NCI-H446 treated with DMSO at 0.1 percent for 48 hours (cell line): ENCODE results near the gene GNAZ.

Source experiments
- DNase-seq: peaks from one replicate; lab custom pipeline; 2025; lab: John Stamatoyannopoulos, UW

GNAZ gene

DNA sequence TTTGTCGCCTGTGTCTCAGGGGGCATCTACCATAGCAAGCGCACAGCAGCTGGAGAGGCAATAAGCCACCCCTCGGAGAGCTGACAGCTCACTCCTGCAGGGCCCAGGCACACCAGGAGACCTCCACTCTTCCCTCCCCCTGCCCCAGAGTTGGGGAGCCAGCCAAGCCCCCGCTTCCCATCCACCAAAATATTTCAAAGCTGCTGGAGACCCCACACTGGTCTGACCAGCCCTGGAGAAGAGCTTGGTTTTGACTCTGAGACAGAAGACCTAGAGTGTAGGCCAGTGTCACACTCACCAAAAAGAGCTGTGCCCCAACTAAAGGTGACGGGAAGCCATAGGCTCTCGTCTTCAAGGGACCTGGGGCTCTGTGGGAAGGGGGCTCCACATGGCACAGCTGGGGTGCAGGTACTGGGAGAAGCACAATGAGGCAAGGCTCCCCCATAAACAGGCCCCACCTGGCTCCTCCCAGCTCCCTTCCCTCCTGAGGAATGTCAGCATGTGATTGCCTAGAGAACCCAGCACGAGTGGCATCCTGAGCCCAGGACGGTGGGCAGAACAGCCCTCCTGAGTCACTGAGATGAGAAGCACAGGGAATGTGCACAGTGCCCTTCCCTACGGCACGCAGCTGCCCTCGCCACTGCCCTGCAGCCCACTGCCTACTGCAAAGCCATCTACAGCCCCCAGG, 5.8 kb upstream of the GNAZ start:
- DNase-seq, result no peak

DNA sequence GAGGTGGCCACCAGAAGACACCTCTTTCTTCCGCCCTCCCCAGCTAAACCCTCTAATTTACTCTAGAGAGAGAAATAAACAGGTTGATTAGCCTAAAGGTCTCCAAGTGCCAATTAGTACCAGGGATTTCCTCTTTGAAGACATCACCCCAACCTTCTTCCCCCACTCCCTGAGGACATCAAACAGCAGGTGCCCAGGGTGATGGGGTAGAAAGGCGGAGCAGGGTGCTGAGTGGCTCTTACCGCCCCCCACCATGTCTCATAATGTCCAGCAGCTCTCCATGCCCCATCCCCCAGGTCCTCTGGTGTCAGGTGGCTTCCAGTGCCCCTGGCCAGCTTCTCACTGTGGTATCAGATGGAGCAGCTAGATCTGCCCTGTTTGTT, 5.3 kb upstream of the GNAZ start:
- DNase-seq, result no peak

DNA sequence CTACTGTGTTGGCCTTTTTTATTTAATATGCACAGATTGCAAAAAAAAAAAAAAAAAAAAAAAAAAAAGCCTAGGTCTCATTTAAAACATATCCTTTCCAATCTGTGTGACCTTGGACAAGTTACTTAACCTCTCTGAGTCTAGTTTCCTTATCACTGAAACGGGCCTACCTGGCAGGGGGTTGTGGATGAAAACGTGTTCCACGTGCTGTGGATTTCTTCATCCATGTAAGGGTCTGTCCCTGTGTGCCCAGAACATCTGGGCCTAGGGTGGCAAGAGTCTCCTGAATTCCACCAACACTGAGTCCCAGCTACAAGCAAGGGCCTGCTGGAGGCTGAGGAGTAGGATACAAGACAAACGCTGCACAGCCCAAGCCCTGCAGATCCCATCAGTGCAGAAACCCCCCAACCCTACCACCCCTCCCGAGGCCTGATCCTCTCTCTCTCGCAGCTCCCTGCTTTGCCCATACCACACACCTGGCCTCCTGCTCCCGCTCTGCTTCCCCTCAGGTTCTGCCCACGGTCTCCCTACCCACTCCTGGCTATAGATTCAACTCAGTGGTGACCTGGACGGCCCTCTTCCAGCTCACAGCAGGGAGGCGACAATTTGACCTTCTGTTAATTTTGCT, 4.7 kb upstream of the GNAZ start:
- no peak for DNase-seq

DNA sequence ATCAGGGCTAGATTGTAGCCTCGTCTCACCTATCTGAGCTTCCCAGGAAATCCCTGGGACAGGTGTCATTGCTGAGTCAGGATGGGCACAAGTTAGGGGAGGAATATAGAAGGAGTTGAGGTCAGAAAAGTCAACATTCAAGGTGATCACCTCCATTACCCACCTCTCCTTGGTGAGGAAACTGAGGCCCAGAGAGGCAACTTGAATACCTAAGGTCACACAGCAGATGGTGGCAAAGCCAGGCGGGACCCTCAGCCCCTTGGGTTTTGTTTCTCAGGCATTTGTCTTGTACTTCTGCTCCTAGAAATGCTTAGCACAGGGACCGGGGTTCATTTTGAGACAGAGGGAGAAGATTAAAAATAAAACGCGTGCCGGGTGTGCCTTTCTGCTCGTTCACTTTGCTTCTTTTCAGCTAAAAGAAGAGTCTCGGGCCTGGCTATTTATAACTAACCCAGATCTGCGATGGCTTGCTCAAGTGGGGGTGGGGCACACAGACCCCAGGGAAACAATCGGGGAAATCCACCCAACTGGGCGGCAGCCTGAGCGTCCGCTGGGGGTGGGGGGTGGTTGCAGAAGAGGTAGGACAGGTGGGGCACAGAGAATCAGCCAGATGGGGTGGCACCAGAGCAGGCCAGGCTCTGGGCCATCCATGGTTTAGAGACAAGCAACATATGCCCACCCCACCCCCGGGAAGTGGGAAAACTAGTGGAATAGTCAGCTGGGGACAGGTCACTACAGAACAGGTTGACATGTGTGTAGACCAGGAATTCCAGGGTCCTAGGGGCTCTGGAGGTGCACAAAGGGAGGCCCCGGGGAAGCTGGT, 3.9 kb upstream of the GNAZ start:
- no peak for DNase-seq

DNA sequence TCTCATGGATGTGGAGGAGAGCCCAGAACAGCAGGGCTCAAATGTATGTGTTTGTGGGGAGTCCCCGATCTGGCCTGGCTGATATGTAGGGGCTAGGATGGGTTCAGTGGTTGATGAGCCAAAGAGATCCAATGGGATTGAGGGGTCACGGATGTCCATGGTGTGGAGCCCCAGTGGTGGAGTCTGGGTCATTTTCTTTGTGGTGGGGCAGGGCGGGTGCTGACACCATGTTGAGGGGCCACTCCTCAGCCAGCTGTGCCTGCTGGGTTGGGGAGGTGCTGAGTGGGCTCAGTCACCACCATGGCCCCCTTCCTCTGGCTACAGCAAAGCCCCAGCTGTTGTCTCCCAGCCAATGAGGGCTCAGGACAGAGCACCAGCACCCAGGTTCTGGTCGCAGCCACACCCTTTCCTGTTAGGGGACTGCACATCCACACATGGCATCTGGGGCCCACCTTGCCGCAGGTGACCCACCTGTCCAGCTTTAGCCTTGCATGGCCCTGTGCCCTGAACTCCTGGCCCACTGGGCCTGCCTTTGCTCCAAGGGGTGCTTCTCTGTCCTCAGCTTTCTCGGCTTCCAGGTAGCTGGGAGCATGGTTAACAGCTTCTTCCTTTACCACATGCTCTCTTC, 3.2 kb upstream of the GNAZ start:
- no peak for DNase-seq

DNA sequence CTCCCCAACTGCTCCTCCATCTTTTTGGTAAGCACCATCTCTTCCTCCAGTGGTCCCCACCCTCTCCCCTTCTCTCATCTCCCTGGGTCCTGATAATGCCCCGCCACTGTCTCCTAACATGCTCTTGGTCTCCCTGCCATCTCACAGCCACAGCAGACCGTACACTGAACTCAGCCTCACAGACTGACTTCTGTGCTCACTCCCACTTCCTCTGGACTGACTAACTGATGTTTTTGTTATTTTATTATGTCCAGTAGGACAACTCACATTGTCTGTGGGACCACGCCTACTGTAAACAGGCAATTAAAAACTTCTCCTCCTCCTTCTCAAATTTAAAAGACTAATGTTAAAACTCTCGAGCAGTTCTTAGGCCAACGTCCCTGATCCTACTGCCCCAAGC, 2.6 kb upstream of the GNAZ start:
- DNase-seq, result no peak

DNA sequence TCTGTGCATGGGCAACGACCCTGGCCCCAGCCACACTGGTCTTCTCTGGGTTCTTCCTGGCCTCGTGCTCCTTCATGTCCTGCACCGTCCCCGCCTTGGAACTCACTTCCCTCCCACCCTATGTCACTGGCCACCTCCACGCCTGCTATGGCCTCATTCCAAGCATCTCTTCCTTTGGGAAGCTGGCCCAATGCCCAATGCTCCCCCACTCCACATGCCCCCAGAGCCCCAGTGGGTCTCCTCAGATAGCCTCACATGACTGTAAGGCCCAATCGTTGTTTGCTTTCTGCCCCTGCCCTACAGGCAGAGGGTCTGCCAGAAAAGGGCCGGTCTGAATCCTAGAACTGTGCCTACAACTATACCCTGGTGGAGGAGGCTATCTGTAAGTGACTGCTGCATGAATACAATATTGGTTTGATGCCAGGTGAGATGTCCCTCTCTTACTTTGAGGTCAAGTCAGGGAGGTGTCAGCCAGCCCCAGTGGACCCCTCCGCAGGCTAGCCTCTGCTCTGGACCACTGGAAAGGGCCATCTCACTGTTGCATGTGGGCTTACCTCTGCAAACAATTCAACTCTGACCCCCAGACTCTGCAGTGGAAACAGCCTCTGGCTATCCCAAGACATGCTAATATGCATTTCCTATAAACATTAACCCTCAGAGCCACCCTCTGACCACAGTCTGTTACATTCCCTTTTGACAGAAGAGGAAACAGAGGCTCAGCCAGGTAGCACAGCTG, 2.1 kb upstream of the GNAZ start:
- DNase-seq, result no peak

DNA sequence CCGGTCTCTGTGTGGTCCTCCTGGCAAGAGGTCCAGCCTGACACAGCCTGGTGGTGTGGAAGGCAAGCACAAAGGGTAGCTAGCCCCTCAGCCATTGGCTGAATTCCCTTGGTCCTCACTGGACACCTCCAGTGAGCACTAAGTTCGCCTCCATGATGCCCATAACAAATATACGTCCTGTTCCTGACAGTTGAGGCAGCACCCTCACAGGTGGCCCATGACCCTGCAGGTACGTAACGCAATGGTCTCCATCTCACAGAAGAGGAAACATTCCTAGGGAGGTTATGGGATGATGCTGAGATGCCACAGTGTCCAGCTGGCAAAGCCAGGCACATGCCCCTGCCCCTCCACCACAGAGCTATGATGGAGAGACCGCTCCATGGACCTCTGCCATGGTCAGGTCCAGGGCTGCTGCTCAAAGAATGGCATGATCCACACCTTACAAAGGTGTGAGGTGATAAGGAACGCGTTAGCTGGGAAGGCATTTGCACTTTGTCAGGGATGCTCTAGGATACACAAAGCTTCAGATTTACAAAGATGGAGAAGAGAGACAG, 1.4 kb upstream of the GNAZ start:
- no peak for DNase-seq

DNA sequence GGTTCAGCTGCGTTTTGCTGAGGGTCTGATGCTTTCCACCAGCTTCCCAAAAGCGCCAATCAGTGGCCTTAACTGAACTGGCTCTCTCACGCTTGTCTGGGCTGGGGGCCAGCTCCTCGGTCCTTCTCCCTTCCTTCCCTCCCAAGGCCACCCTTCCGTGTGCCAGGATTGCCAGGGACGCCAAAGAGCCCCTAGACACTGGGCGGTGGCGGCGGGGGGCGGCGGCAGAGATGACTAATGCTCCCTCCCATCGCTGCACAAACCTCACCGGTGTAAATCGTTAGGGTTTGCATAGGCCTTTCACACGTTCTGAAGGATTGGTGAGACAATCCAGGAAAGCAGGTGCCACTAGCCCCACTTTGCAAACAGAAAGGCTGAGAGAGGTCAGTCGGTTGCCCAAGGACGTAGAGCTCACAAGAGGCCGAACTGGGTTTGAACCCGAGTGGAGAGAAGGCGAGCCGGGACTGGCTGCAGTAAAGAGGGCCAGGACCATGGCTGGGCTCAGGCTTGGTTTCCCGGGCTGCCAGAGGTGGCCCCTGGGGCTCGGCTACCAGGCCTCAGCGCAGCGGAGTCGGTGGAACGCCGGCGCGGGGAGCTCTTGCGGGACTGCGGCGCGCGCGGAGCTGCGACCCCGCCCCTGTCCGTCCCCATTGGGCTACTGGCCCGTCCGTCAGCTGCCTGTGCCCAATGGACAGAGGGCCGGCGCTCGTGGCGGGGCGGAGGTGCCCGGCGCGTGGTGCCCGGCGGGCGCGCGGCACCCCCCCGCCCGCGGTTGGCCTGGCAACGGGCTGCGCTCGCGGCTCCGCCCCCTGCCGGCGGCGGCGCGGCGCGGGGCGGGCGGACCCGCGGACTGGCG, 589 bp upstream of the GNAZ start:
- DNase-seq, result peak; percentile 83

DNA sequence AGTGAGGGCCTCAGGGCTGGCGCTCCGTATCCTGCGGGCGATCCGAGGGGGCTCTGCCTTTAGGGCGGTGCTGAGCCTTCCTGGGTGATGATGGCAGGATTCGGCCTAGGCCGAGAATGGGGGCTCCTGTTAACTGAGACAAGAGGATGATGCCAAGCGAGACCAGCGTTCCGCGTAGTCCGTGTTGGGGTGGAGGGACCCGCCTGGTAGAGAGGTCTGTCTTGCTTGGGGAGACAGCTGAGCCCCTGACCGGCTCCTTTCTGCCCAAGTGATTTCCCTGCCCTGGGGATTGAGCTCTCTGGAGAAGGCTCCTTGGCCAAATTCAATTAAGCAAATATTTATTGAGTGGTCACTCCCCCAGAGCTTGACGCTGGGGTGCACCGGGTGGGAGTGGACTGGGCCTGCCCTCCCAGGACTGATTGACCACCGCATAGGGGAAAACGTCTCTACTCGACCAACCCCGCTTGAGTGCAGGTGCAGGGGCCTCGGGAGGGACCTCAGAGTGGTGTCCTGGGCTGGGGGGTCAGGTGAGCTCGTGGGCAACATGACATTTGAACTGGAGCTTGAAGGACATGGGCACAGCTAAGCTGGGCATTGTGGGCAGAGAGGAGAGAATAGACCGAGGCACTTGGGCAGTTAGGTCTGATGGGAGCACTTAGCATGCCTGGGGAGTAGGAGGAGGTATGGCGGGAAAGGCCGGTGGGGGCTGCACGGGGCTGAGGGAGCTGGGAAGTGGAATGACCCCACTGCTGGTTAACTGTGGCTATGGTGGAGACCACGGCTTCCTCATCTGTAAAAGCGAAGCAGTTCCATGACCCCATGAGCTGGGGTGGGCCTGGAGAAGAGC, 1.1 kb downstream of the GNAZ start:
- DNase-seq, result no peak

DNA sequence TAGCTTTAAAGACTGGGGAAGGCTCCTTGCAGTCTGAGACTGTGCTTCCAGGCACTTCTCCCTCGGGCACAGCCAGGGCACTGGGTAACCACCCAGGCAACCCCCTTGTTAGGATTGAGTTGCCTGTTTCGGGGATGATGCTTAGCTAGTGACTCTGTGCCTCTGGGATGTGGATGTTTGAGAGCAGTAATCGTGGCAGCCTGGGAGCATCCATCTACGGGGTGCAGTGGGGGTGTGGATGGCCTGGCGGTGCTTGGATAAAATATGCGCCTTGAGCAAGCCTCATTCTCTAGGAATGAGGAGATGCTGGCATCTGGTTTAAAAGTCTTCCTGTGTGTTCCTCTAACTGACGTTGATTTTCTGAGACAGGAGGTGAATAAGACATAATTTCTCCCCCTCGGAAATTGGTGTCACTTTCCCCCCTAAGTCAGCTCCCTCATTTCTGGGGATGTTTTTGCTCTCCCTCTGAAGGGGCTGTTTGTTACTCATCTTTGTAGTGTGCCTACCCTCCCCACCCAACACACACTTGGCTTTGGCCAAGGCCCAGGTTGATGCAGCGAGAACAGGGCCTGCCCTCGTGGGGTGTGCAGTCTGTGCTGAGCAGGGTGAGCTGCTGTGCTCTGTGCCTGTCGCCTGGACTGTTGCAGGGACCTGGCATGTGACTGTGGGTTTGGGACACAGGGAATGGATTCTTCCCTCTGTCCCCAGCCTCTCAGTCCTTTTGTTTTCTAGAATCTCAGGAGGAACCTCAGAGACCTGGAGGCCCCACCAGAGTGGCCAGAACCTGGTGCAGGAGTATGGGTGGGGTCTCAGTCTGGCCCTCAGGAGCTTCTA, 2.0 kb downstream of the GNAZ start:
- DNase-seq, result no peak

DNA sequence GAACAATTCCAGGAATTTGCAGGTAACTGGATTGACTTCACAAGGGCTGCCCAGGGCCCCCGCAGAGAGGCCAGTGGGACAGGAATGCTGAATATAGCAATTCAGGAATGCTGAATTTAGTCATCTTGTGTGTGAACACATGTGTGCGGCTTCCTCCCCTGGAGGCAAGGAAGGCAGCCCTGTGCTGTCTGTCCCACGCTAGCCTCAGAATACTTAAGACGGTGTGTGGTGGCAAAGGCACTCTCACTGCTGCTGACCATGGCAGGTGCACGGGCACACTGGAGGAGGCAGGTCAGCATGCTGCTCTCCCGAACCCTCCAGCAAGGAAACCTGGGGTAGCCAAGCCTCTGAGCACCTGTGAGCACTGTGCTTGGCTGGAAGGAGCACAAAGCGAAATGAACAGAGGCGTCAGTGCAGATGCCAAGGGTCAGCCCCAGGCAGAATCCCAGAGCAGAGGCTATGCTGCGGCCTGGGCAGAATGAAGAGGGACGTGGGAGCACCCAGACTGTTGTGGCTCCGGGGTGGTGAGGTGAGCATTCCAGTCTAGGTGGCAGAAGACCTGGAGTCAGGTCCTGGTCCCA, 2.7 kb downstream of the GNAZ start:
- no peak for DNase-seq

DNA sequence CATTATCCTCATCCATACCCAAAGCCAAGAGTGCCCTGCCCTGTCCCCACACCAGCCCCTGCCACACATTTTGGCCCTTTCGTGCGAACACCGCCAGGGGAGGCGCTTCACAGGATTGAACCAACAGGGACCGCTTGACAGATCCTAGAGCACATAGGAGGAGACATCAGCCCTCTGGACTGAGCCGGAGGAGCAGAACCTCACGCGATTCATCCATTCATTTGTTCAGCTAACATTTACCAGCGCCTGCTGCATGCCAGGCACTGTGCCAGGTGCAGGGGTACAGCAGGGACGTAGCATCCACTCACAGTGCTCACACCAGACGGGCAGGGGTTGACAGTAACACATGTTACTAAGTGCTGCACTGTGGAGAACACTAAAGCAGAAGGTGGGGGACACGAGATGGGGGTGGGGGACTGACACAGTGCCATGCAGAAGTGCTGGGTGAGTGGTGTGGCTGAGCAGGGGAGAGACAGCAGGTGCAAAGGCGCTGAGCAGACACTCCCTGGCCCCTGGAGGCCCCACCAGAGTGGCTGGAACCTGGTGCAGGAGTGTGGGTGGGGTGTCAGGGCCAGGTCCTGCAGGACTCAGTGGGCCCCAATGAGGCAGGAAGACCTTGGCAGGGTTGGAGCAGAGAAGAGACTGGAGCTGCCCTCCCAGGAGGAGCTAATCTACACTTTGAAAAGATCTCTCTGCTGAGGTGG, 3.4 kb downstream of the GNAZ start:
- no peak for DNase-seq

DNA sequence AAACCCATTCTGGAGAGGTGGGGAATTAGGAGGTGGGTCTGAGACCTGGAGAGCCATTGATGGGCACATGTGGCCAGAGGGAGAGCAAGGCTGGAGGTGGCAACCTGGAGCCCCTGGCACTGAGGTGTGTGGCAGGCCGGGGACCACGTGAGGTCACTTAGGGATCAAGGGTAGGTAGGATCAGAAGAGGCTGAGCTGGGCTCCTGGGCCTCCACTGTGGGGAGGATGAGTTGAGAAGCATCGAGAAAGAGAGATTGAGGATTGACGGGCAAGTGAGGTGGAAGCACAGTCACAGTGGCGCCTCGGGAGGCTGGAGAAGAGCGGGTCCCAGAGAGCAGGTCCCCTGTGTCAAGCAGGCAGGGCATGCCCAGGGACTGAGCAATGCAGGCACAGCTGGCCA, 4.1 kb downstream of the GNAZ start:
- no peak for DNase-seq

DNA sequence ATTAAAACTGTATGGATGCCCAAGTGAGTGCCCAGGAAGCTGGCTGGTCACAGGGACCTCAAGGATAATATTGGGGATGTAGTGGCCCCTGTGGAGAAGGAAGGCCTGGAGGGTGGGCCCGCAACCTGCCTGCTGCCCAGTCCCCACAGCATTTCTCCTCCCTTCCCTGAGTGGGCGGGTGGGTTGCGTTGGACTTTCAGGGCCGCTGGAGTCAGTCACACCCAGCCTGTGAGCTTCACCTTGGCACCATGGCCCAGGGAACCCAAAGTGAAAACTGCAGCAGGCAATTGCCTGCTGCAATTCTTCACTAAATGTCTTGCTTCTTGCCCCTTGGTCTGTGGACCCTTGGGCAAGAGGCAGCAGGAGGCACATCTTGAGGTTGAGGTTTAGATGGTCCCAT, 4.7 kb downstream of the GNAZ start:
- DNase-seq, result no peak

DNA sequence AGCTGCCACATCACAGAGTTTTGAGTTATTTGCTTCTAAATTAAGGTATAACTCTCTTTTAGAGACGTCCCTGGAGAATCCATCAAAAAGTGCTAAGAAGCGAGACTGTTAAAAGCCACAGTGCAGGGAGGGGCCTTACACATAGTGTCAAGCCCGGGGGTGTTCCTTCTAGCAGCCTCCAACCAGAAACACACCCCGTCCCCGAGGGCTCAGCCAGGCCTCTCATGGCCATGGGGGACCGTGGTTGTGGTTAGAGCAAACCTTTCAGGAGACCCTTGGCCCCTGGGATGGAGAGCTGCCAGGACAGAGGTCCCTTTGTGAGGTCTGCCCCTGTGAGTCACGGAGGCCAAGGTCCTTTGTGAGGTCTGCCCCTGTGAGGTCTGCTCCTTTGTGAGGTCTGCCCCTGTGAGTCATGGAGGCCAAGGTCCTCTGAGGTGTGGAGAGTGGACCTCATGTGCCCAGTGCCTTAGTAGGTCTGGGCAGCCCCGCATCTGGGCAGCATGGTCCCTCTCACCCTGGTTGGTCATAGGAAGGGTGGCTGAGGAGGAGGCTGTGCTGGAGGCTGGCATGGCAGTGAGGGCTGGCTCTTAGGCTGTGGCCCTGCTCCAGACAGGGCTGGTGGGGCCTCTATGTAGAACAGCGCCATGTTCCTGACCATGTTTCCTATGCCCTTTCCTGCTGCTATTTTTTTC, 5.4 kb downstream of the GNAZ start:
- DNase-seq, result no peak

DNA sequence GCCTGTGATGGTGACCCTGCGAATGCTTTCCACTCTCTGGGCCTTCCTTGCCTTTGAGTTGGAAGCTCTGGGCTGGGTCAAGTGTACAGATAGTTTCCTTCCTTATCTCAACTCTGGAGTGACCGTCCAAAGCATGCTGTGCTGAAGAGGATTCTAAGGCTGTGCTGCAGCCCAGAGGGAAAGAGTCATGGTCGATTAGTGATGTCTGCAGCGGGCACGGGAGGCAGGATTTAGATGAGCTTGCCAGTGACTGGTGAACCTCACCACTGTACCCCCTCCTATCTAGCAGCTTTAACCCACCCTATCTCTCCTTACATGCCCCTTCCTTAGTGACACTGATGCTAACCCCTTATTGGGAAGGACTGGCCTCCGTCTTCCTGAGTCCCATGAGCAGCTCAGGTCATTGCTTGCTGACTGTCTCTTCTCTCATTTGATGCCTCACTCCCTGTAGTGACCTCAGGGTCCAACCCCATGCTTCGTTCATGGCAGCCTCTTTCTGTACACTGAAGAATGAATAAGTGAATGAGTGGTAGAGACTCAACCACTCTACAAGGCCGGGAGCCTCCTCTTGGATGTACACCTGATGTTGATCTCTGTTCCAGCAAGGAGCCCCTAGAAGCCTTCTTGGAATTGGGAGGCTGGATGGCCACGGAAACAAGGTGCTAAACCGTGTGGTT, 6.7 kb downstream of the GNAZ start:
- no peak for DNase-seq
